ENCODE measurements around the gene ABCC3. TPM values are rescaled to one million over a fixed set of nuclear protein-coding genes. Genes with fewer than 3 reads are reported as not detected.

Gene ABCC3
- total and polyA plus RNA-seq, 9 of the 15 experiments (the other 6 are each of a cell fraction or from before 2014, with no cell fraction given), result 0.03 to 1.6 (median 0.42) TPM; not detected in 5

- TF ChIP-seq GTF3C2 (IDR thresholded peaks at IDR 0.05; ENCODE audit: borderline replicate concordance, extremely low read depth, insufficient read length), result no peak
- TF ChIP-seq PPARD (CRISPR knock-in tag; IDR thresholded peaks at IDR 0.05), result no peak
- TF ChIP-seq ZBTB26 (CRISPR knock-in tag; IDR thresholded peaks at IDR 0.05), result no peak
- no peak for TF ChIP-seq ZNF324 (CRISPR knock-in tag; IDR thresholded peaks at IDR 0.05)
- TF ChIP-seq SREBF1 (IDR thresholded peaks at IDR 0.05; ENCODE audit: borderline replicate concordance, low read depth, low read length), result no peak
- no peak for TF ChIP-seq RBM34 (IDR thresholded peaks at IDR 0.05; ENCODE audit: borderline replicate concordance, insufficient read depth, low read length)
- no peak for TF ChIP-seq RFX5 (IDR thresholded peaks at IDR 0.05; ENCODE audit: low read depth, low read length)
- no peak for TF ChIP-seq TEAD2 (tag; IDR thresholded peaks at IDR 0.05)
- TF ChIP-seq ZNF785 (CRISPR knock-in tag; IDR thresholded peaks at IDR 0.05), result no peak
- TF ChIP-seq VEZF1 (CRISPR knock-in tag; IDR thresholded peaks at IDR 0.05), result peak; percentile 35; the same call in 1 of the 2 replicates
- TF ChIP-seq MTA3 (IDR thresholded peaks at IDR 0.05; ENCODE audit: borderline replicate concordance), result no peak
- TF ChIP-seq ATF2 (CRISPR knock-in tag; IDR thresholded peaks at IDR 0.05), result no peak
- no peak for TF ChIP-seq ZNF408 (CRISPR knock-in tag; IDR thresholded peaks at IDR 0.05; ENCODE audit: low read depth)
- TF ChIP-seq NFYB (IDR thresholded peaks at IDR 0.05; ENCODE audit: extremely low read depth, insufficient read length), result no peak
- TF ChIP-seq FOSL1 (tag; conservative IDR thresholded peaks at IDR 0.05), result peak; percentile 69
- TF ChIP-seq CREB3 (tag; conservative IDR thresholded peaks at IDR 0.05; ENCODE audit: low read depth), result no peak
- no peak for TF ChIP-seq SRSF9 (IDR thresholded peaks at IDR 0.05; ENCODE audit: borderline replicate concordance, low read depth, low read length)
- TF ChIP-seq TRIM28 (IDR thresholded peaks at IDR 0.05), result no peak
- no peak for TF ChIP-seq SIX5 (IDR thresholded peaks at IDR 0.05; ENCODE audit: borderline replicate concordance in 1 of 2, insufficient read depth in 1 of 2, low read depth in 1 of 2, low read length in 2 of 2)
- TF ChIP-seq ZNF347 (CRISPR knock-in tag; IDR thresholded peaks at IDR 0.05; ENCODE audit: low read depth), result no peak
- no peak for TF ChIP-seq TEAD4 (IDR thresholded peaks at IDR 0.05; ENCODE audit: low read length)
- no peak for TF ChIP-seq TEAD4 (CRISPR knock-in tag; IDR thresholded peaks at IDR 0.05; ENCODE audit: borderline replicate concordance)
Measured at GRCh38 chr17:50618300-50618699, 16.4 kb upstream of the ABCC3 start (continued).
